ENCODE results near the gene PRKAR2A. TPM values are rescaled to one million over a fixed set of nuclear protein-coding genes. Genes with fewer than 3 reads are reported as not detected.

Gene PRKAR2A
- total and polyA plus RNA-seq, 8 donors: 4.2 to 33.9 (median 22.3) TPM

DNA sequence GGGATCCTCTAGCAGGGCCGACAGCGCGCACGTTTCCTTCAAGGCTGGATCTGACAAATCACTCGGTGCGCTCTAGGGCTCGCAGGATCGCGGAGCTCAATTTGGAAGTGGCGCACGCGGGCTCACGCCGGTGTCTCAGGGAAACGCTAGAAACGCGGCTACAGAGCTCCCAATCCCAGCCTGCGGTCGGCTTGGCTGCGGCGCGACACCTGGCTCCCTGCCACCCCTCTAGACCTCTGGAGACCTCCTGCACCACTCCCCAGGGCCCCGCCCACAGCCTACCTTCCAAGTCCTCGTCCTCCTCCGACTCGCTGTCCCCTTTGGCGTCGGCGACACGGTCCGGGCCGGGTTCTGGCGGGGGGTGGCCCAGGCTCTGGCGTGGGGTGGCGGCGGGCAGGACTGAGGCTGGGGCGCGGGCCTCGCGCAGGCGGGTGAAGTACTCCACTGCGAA, 596 bp downstream of the PRKAR2A start:
- intact Hi-C loops (cut with DNase I): no loop called here
- Histone ChIP-seq H3K4me3 (peak overlapping the region; percentile 71 to 94 (median 85)), H3K9me3 (no peaks in the 10 kb centered on the region), H3K27me3 (no peaks in the 10 kb centered on the region), H3K36me3 (no peaks in the 10 kb centered on the region), H3K27ac (peak overlapping the region; percentile 86 to 96 (median 94)), H3K4me1 (peaks cover 9 to 18% (median 13%) of the 10 kb centered on the region in 3 donors)
- 0% methylated on average over 32 to 42 of the region's 42 CpGs for WGBS, 2 donors
- TF ChIP-seq, protein P1, sequence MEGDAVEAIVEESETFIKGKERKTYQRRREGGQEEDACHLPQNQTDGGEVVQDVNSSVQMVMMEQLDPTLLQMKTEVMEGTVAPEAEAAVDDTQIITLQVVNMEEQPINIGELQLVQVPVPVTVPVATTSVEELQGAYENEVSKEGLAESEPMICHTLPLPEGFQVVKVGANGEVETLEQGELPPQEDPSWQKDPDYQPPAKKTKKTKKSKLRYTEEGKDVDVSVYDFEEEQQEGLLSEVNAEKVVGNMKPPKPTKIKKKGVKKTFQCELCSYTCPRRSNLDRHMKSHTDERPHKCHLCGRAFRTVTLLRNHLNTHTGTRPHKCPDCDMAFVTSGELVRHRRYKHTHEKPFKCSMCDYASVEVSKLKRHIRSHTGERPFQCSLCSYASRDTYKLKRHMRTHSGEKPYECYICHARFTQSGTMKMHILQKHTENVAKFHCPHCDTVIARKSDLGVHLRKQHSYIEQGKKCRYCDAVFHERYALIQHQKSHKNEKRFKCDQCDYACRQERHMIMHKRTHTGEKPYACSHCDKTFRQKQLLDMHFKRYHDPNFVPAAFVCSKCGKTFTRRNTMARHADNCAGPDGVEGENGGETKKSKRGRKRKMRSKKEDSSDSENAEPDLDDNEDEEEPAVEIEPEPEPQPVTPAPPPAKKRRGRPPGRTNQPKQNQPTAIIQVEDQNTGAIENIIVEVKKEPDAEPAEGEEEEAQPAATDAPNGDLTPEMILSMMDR (IDR thresholded peaks at IDR 0.05): no peak
- no peak for FAIRE-seq
- peak; percentile 58 to 79 (median 76) for ATAC-seq
- peak; percentile 81 to 94 (median 86) for DNase-seq

GRCh38 chr3:48845170-48845569, 2.5 kb downstream of the PRKAR2A start:
- ATAC-seq: no peak
- Histone ChIP-seq H3K27me3 (no peaks in the 10 kb centered on the region), H3K27ac (no peak overlapping the region), H3K4me3 (no peak overlapping the region), H3K9me3 (no peaks in the 10 kb centered on the region), H3K4me1 (peaks cover 9 to 18% (median 13%) of the 10 kb centered on the region in 3 donors), H3K36me3 (no peaks in the 10 kb centered on the region)
- 24 to 26% methylated on average over 2 of the region's 2 CpGs for WGBS, 2 donors
- no peak for FAIRE-seq
- intact Hi-C loops (cut with DNase I): no loop called here
- no peak for DNase-seq
- TF ChIP-seq, protein P1 (IDR thresholded peaks at IDR 0.05): no peak

DNA sequence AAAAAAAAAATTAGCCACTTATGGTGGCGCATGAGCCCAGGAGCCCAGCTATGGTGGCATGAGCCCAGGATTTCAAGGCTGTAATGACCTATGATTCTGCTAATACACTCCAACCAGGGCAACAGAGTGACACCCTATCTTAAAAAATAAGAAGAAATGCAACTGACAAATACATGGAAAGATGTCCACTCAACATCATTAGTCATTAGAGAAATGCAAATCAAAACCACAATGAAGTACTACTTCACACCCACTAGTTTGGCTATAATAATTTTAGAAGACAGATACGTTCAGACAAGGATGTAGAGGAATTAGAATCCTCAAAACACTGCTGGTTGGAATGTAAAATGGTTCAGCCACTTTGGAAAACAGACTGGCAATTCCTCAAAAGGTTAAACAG, 10.5 kb downstream of the PRKAR2A start:
- DNase-seq: no peak
- Histone ChIP-seq H3K27me3 (no peaks in the 10 kb centered on the region), H3K36me3 (no peaks in the 10 kb centered on the region), H3K9me3 (no peaks in the 10 kb centered on the region), H3K4me1 (peaks cover 0 to 4% (median 0%) of the 10 kb centered on the region in 3 donors), H3K27ac (no peak overlapping the region), H3K4me3 (no peak overlapping the region)
- no peak for ATAC-seq
- no peak for FAIRE-seq
- TF ChIP-seq, protein P1 (IDR thresholded peaks at IDR 0.05): no peak
- intact Hi-C loops (cut with DNase I): no loop called here
- WGBS, 2 donors: 88% methylated on average over 2 of the region's 2 CpGs

DNA sequence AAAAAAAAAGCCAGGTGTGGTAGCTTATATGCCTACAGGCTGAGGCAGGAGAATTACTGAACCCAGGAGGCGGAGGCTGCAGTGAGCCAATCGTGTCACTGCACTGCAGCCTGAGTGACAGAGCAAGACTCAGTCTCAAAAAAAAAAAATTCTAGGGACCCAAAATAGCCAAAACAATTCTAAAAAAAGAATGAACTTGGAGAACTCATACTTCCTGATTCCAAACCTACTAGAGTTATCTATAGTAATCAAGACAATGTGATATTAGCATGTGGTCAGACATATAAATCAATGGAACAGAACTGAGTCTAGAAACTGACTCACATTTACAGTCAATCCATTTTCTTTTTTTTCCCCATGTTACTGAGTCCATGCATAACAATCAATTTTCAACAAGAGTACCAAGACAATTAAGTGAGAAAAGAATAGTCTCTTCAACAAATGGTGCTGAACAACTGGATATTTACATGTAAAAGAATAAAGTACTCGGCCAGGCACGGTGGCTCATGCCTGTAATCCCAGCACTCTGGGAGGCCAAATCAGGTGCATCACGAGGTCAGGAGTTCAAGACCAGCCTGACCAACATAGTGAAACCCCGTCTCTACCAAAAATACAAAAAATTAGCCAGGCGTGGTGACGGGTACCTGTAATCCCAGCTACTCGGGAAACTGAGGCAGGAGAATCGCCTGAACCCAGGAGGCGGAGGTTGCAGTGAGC, 11.9 kb downstream of the PRKAR2A start:
- no peak overlapping the region for H3K4me3 ChIP-seq
- H3K36me3 ChIP-seq: no peaks in the 10 kb centered on the region
- no peaks in the 10 kb centered on the region for H3K9me3 ChIP-seq
- WGBS, 2 donors: 93 to 94% methylated on average over 11 of the region's 11 CpGs
- H3K27ac ChIP-seq: no peak overlapping the region
- H3K4me1 ChIP-seq: peaks cover 0 to 5% (median 0%) of the 10 kb centered on the region in 3 donors
- no peaks in the 10 kb centered on the region for H3K27me3 ChIP-seq
- intact Hi-C loops (cut with DNase I): no loop called here
- no peak for FAIRE-seq
- ATAC-seq: no peak
- DNase-seq: no peak
- TF ChIP-seq, protein P1 (IDR thresholded peaks at IDR 0.05): no peak

DNA sequence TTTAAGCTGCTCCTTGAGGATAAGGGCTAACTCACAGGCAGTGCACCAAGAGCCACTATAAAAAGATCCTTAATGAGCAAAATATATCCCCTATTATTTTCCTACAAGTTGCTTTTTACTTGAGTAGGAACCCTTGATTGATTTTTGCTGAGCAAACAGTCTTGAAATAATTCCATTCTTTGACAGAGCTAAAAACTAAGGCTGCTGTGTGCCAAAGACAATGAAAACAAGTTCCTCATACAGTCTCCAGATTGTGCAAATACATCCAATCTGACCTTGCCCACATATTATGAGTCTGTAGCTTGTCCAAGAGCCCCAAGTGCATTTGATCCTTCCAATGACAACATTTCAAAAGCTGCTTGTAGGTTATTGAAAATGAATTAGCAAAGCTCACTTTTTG, 15.0 kb downstream of the PRKAR2A start:
- Histone ChIP-seq H3K27ac (no peak overlapping the region), H3K36me3 (no peaks in the 10 kb centered on the region), H3K9me3 (no peaks in the 10 kb centered on the region), H3K27me3 (no peaks in the 10 kb centered on the region), H3K4me3 (no peak overlapping the region), H3K4me1 (peaks cover 0 to 5% (median 0%) of the 10 kb centered on the region in 3 donors)
- intact Hi-C loops (cut with DNase I): no loop called here
- FAIRE-seq (no peak), ATAC-seq (peak; percentile 80 to 90 (median 86)), DNase-seq (no peak)
- TF ChIP-seq, protein P1 (IDR thresholded peaks at IDR 0.05): no peak

All from pancreas (tissue), 10 donors.